Activated CD4-positive, alpha-beta T cell treated with anti-CD3 and anti-CD28 coated beads, Interleukin-2, amount 50 U/mL, for 4 hours (primary cell): Measurements from ENCODE around the gene DDX51.
"Not testable (repeated sequence)": the region's sequence is repeated elsewhere in the genome, so short reads cannot be mapped to it uniquely, and the experiment has no call there.

Source experiments
- DNase-seq, 2 experiments: peaks; one replicate each; pipeline ENCODE4 v3.0.0-alpha.2; 2020

The DDX51 gene

GRCh38 chr12:132138941-132139871, 4.9 kb downstream of the DDX51 start:
- no peak for DNase-seq

DNA sequence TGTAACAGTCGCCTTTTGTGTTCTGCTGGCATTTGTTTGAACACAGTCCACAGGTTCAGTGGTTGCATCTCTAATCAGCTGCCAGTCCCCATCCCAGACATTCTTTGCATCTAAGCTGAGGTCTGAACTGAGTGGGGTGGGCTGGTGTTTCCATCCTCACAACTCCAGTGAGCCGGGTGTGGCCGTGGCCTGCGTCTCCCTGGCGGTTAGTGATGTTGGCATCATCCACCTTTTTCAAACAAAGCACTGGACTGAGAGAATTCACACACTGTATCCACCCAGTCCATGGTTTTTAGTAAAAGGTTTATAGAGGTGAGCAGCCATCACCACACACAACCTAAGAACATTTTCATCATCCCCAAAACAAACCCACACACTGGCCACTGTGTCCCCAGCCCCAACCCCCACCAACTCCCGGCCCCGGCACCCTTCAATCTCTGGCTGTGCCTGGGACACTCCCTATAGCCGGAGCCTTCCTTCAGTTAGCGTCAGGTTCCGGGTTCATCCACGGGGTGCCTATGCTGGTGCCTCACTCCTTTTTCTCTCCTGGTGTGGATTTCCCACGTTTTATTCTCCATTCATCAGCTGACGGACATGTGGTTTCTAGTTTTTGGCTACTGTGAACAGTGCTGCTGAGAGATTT, 6.5 kb downstream of the DDX51 start:
- no peak for DNase-seq

DNA sequence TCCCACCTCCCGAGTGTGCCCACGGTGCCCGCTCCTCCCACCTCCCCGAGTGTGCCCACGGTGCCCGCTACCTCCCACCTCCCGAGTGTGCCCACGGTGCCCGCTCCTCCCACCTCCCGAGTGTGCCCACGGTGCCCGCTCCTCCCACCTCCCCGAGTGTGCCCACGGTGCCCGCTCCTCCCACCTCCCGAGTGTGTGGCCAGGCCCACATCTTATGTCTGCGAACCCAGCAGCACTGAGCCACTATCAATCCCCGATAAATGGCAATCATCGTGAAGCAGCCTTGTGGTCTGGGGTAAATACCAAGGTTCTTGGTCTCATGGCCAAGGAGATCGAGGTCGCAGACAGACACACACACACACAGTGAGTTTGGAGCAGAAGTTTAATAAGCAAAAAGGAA, 7.9 kb downstream of the DDX51 start:
- not testable (repeated sequence) for DNase-seq

DNA sequence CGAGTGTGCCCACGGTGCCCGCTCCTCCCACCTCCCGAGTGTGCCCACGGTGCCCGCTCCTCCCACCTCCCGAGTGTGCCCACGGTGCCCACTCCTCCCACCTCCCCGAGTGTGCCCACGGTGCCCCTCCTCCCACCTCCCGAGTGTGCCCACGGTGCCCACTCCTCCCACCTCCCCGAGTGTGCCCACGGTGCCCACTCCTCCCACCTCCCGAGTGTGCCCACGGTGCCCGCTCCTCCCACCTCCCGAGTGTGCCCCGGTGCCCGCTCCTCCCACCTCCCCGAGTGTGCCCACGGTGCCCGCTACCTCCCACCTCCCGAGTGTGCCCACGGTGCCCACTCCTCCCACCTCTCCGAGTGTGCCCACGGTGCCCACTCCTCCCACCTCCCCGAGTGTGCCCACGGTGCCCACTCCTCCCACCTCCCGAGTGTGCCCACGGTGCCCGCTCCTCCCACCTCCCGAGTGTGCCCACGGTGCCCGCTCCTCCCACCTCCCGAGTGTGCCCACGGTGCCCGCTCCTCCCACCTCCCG, 9.4 kb downstream of the DDX51 start:
- DNase-seq = not testable (repeated sequence)

- DNase-seq = no peak
Observed at GRCh38 chr12:132133952-132134652, 10.0 kb downstream of the DDX51 start.

DNA sequence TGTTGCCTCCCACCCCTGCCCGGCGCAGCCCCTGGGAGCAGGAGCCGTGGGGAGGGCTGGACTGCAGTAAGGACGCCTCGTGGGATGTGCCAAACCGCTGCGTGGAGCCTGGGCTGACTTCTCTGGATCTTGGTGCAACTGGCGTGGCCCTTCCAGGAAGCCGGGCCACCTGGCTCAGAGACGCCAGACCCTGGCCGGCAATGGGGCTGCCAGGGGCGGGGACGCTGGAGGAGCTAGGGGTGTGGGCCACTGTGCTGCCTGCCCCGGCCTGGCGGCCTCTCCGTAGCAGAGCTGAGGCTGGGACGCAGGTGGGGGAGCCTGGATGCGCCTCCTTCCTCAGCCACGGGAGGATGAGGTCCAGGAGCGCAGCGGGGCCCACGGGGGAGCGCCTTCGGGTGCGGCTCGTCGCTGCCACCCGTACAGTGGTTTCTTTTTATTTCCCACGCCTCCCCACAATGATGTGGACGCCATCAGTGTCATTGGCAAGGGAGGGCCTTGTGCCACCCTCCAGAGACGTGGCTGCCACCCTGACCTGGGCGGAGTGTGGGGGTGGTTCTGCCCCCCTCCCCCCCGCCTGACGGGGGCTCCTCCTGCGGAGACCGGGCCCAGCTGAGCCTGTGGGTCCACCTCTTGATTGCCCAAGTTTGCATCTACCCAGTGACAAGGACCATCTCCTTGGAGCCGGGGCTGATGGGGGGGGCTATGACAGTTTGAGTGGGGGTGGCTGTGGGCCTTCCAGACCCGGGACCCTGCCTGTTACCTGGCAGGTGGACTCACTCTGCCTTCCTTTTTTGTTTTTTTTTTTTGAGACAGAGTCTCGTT, 11.3 kb downstream of the DDX51 start:
- DNase-seq = no peak

GRCh38 chr12:132131952-132132351, 12.2 kb downstream of the DDX51 start:
- DNase-seq = no peak

GRCh38 chr12:132131229-132131628, 12.9 kb downstream of the DDX51 start:
- DNase-seq = no peak

DNA sequence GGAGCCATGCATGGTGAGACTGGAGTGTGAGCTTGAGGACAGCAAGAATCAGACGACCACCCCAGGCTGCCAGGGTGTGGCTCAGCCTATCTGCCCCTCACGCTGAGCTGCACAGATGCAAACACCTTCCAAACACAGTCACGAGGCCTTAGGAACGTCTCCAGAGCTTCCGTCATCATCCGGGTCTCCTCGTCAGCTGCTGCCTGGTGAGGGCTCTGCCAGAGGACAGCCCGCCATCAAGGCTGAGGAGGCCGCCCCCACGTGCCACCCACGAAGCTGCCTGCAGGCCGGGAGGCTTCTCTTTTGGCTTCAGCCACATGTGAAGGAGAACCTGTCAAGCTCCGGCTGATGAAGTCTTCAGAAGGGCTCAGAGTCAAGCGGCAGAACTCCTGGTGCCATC, 13.4 kb downstream of the DDX51 start:
- no peak for DNase-seq

GRCh38 chr12:132129007-132129406, 15.1 kb downstream of the DDX51 start:
- no peak for DNase-seq

DNA sequence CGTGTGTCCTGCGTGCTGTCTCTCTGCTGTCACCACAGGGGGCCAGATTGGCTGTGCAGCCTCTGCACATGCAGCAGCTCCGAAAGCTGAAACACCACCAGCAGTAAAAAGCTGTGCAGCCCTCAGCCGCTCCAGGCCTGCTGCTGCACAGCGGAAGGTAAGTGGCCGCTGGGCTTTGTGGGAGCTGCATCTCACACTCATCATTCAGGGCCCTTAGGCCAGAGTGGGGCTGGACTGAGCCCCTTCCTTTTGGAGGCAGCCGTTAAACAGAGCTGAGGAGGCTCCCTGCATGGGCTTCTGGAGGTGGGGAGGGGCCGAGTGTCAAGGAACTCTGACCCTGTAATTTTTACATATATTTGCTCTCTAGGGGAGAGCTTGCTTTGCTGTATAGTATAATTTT, 17.1 kb downstream of the DDX51 start:
- DNase-seq = no peak

- no peak for DNase-seq
Observed at GRCh38 chr12:132125736-132126135, 18.4 kb downstream of the DDX51 start.

GRCh38 chr12:132124766-132125425, 19.2 kb downstream of the DDX51 start:
- no peak for DNase-seq

DNA sequence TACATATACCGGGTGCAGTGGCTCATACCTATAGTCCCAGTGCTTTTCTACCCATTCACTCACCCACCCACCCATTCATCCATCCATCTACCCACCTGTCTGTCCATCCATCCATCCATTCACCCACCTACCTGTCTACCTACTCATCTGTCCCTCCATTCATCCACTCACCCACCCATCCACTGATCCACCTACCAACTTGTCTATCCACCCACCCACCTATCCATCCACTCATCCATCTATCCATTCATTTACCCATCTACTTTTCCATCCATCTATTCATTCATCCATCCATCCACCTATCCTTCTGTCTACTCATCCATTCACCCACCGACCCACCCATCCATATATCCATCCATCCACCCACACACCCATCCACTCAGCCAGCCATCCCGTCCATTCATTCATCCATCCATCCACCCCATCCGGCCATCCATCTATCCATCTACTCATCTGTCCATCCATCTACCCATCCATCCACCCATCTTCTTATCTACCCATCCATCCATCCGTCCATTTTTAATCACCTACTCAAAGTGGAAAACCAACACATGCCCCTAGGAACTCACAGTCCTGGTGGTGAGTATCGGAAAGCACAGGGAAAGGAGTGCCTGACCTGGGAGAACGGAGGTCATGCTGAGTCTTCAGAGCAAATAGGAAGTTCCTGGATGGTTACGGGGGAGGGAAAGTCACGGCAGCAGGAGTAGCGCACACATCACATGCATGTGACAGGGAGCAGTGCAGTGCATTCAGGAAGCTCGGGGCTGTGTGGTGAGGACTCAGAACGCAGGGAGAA, 20.0 kb downstream of the DDX51 start:
- no peak for DNase-seq

DNA sequence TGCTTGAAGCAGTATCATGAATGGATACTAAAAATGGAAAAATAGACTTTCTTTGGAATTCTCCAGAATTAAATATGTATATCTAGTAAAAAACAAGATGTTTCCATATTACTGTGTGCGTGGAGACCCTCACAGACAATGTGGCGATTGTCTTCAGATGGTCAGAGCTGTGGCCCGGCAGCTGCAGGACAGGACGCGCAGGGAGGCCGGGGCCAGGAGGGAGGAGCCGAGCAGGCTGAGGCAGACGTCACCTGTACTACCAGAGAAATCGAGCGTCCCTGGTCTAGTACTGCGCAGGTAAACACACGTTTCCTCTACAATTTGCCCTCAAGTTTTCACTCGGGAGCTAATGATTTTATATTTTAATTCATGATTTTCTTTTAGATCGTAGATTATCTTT, 22.8 kb downstream of the DDX51 start:
- no peak for DNase-seq

- DNase-seq = no peak
Observed at GRCh38 chr12:132118876-132119275, 25.2 kb downstream of the DDX51 start.

DNA sequence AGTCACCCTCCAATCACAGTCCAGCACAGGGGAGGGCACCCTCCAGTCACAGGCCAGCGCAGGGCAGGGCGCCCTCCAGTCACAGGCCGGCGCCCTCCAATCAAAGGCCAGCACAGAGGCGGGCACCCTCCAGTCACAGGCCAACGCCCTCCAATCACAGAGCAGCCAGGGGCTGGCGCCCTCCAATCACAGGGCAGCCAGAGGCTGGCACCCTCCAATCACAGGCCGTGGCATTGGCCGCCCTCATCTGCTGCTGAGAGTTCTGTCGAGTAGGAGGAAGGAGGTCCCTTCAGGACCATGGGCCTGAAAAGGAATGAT, 26.6 kb downstream of the DDX51 start:
- DNase-seq = no peak

DNA sequence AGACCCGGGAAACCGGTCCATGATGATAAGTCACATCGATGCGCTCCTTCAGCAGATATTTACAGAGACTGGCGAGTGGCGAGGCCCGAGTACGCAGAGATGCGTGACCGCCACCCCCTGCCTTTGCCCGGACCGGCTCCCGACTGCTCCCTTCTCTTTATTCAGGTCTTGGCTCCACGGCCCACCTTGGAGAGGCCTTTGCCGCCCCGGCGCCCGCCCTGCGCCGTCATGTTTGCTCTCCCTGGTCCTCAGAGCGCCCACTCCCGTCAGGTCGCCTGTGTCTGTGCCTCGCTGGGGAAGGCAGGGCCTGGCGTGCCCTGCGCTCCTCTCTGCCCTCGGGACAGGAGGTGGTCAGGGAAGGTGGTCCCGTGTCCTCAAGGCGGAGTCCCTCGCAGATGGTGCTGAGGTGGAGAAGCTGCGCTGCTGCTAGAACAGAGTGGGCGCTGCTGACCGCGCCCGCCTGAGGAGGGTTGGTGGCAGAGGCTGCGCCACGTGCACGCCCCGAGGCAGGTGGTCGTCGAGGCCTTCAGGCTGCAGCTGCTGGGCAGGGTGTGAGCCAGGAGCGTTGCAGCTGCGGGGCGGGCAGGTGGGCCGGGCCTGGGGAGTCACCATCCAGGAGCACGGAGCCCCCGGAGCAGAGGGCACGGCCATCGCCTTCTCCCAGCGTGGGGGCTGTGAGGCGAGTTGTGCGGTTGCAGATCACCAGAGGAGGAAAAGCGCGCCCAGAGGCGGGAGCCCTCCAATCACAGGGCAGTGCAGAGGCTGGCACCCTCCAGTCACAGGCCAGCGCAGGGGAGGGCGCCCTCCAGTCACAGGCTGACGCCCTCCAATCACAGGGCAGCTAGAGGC, 27.2 kb downstream of the DDX51 start:
- DNase-seq = no peak

- DNase-seq = no peak
Observed at GRCh38 chr12:132115500-132115899, 28.6 kb downstream of the DDX51 start.

DNA sequence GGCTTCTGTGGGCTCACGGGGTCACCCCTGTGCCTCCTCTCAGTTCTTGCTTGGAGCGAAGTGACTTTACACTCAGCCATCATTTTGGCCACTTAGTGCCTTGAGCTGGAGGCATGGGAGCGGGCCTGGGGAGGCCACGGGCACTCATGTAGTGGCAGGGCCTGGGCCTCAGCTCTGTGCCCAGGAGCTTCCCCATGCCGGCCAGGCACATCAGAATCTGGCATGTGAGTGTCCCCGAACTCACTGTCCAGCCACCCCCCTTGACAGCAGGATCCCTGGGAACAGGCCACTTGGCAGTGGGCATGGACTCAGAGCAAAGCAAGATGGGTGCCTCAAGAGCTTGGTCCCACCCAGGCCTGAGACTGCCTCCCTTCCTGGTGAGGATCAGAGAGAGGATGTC, 29.5 kb downstream of the DDX51 start:
- no peak for DNase-seq
